GM12878 (cell line): ENCODE results near the gene ZNG1B.
"Not testable (repeated sequence)": the region's sequence is repeated elsewhere in the genome, so short reads cannot be mapped to it uniquely, and the experiment has no call there.

Experiments
- EGR1 ChIP-seq, 2 experiments: IDR thresholded peaks; 1 replicate in 1 of 2; 2 replicates in 1 of 2; pipeline ENCODE4 v1.6.1; 2011 to 2012; ENCODE audit warnings: low read depth in 2 of 2, low read length in 2 of 2, borderline replicate concordance in 1 of 2, mild to moderate bottlenecking in 1 of 2, moderate library complexity in 1 of 2
- EZH2 ChIP-seq: IDR thresholded peaks from 2 replicates; pipeline ENCODE4 v1.6.1; 2012; ENCODE audit warnings: low read depth, mild to moderate bottlenecking, control low read depth, inconsistent platforms, low read length, borderline replicate concordance; ENCODE audit not compliant: control insufficient read depth
- FOS ChIP-seq: IDR thresholded peaks from 3 replicates; pipeline ENCODE4 v1.6.1; 2011; ENCODE audit warnings: borderline replicate concordance; ENCODE audit not compliant: insufficient read length; ENCODE audit errors: extremely low read depth
- FOXM1 ChIP-seq: IDR thresholded peaks from 2 replicates; pipeline ENCODE4 v1.6.1; 2012; ENCODE audit warnings: low read depth, mild to moderate bottlenecking, inconsistent platforms, low read length, moderate library complexity
- POU2F2 ChIP-seq: IDR thresholded peaks from 3 replicates; pipeline ENCODE4 v1.6.1; 2011; ENCODE audit warnings: low read depth, mild to moderate bottlenecking, low read length, borderline replicate concordance
- TF ChIP-seq, protein P1 (sequence below), 3 experiments: IDR thresholded peaks in 2 of 3; conservative IDR thresholded peaks in 1 of 3; 2 replicates each; pipeline ENCODE4 v1.5.1; 2011; ENCODE audit warnings: low read depth in 3 of 3, low read length in 3 of 3, mild to moderate bottlenecking in 3 of 3, control low read depth in 2 of 3, moderate library complexity in 2 of 3, inconsistent platforms in 1 of 3, mixed read lengths in 1 of 3; ENCODE audit not compliant: control insufficient read depth in 2 of 3, insufficient read depth in 1 of 3; ENCODE audit errors: extremely low read depth in 1 of 3
- TF ChIP-seq, protein P2 (sequence below): IDR thresholded peaks from 2 replicates; pipeline ENCODE4 v1.6.1; 2011; ENCODE audit warnings: borderline replicate concordance, low read depth, mild to moderate bottlenecking, moderate library complexity, mixed read lengths, low read length; ENCODE audit not compliant: insufficient read depth; ENCODE audit errors: extremely low read length

DNA sequence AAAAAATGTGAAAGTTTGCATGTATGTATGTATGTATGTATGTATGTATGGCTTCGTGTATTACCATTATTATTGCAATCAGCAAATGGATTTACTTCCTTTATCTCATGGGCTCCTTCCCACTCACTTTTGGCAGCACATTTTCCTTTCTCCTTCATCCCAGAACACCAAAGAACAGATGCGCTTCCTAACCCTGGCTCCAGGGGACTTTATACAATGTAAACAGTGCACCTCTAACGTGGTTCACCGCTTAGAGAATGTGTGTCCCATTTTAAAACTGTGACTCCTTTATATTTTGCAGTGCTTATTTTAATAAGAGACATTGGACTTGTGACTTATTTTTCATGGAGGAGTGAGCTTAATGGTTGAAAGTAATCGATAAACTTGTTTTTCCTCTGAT, 90.6 kb downstream of the ZNG1B start:
- TF ChIP-seq, protein P1, sequence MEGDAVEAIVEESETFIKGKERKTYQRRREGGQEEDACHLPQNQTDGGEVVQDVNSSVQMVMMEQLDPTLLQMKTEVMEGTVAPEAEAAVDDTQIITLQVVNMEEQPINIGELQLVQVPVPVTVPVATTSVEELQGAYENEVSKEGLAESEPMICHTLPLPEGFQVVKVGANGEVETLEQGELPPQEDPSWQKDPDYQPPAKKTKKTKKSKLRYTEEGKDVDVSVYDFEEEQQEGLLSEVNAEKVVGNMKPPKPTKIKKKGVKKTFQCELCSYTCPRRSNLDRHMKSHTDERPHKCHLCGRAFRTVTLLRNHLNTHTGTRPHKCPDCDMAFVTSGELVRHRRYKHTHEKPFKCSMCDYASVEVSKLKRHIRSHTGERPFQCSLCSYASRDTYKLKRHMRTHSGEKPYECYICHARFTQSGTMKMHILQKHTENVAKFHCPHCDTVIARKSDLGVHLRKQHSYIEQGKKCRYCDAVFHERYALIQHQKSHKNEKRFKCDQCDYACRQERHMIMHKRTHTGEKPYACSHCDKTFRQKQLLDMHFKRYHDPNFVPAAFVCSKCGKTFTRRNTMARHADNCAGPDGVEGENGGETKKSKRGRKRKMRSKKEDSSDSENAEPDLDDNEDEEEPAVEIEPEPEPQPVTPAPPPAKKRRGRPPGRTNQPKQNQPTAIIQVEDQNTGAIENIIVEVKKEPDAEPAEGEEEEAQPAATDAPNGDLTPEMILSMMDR (IDR thresholded peaks at IDR 0.05 in 2 of 3, conservative IDR thresholded peaks at IDR 0.05 in 1 of 3; ENCODE audit: control insufficient read depth in 2 of 3, extremely low read depth in 1 of 3, insufficient read depth in 1 of 3, low read depth in 3 of 3, low read length in 3 of 3) = not testable (repeated sequence)
- not testable (repeated sequence) for TF ChIP-seq EGR1 (IDR thresholded peaks at IDR 0.05; ENCODE audit: borderline replicate concordance in 1 of 2, low read depth in 2 of 2, low read length in 2 of 2); EZH2; FOXM1; POU2F2; FOS
- TF ChIP-seq, protein P2, sequence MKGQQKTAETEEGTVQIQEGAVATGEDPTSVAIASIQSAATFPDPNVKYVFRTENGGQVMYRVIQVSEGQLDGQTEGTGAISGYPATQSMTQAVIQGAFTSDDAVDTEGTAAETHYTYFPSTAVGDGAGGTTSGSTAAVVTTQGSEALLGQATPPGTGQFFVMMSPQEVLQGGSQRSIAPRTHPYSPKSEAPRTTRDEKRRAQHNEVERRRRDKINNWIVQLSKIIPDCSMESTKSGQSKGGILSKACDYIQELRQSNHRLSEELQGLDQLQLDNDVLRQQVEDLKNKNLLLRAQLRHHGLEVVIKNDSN = not testable (repeated sequence)
